ELR (cell line): ENCODE measurements around the gene PPP2R1B.

Experiments used
- DNase-seq: peaks from one replicate; pipeline ENCODE4 v3.0.0-alpha.2; 2015; ENCODE audit warnings: low read depth

The PPP2R1B gene

DNA sequence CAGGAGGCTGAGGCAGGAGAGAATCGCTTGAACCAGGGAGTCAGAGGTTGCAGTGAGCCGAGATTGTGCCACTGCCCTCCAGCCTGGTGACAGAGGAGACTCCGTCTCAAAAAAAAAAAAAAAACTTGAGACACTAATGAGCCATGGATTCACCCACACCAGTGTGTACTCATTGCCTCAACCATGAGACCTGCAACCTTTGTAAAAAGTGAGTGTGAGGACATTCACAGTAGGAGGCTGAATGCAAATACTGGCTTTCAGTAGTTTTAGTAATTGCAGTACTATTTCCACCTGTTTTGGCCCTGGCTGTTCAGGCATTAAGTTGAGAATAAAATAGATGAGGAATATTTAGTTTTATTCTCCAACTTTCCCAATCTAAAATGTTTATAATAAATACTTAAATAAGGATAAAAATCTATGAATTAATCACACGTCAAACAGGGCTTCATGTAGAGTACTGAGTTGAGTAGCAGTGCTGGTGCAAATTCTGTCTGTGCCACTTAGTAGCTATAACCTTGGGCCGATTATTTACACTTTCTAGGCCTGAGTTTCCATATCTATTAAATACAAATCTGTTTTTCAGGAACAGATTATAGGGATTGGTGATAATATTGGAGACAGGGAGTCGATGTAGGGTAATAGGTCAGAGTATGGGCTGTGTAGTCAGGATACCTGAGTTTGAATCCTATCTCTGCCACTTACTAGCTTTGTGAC lies 72.8 kb downstream of the PPP2R1B start:
- DNase-seq: no peak

DNA sequence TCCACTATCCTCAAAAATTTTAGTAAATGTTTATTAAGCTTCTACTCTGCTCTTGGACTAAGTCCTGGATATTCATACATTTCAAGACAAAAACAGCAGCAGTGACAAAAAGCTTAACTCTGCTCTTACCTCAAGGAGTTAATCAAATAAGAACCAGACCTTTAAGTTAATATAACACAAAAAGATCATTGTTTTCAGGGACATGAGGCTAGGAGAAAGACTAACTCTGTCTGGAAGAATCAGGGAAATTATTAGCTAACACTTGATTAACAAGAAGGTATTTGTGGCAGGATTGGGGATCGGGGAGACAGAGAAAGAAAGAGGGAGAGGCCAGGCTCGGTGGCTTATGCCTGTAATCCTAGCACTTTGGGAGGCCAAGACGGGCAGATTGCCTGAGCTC lies 74.4 kb downstream of the PPP2R1B start:
- DNase-seq: no peak

DNA sequence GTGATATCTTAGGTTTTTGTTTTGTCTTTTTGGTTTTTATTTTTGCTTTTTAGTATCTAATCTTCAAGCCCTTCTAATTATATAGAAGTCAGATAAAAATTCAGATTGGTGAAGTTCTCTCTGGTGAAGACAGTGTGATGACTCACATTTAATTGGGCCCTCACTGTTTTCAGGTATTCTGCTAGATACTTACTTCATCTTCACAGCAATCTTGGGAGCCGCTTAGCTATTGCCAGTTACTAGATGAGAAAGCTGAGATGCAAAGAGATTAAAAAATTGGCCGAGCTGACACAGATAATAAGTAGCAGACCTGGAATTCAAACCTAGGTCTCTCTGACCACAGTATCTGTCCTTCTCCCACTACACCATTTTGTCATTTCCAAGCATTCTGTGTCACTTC lies 75.0 kb downstream of the PPP2R1B start:
- DNase-seq: no peak

DNA sequence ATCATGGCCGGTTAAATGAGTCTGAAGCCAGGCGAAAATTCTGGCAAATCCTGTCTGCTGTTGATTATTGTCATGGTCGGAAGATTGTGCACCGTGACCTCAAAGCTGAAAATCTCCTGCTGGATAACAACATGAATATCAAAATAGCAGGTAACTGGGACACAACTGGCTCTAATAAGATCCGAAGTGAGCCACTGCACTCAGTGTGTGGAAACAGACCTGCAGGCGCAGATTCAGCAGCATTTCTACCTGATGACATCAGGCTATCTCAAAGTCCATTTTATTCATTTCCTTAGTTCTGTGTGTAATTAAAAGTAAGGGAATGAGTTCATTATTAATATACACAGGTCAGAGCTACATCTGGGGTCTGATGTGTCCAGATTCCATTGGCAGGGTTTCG lies 78.2 kb downstream of the PPP2R1B start:
- peak; percentile 9 for DNase-seq

GRCh38 chr11:111684251-111684650 lies 81.9 kb downstream of the PPP2R1B start:
- DNase-seq: no peak

- no peak for DNase-seq
Measured at GRCh38 chr11:111683806-111684205, 82.4 kb downstream of the PPP2R1B start.

- no peak for DNase-seq
Measured at GRCh38 chr11:111680486-111681175, 85.6 kb downstream of the PPP2R1B start.
